GM18507 (cell line): Measurements from ENCODE around the gene COA6.
A peak's percentile ranks its signal among the peaks of the same experiment; 100 is the strongest.
"Not testable (repeated sequence)": the region's sequence is repeated elsewhere in the genome, so short reads cannot be mapped to it uniquely, and the experiment has no call there.

Experiments used
- DNase-seq: peaks from one replicate; pipeline ENCODE4 v3.0.0; 2011; ENCODE audit warnings: low read depth; ENCODE audit not compliant: insufficient read length; ENCODE audit errors: extremely low spot score
- FAIRE-seq: peaks from 2 replicates; lab custom pipeline; 2011; peaks lifted over from hg19 to GRCh38; lab: Jason Lieb, UNC

Gene COA6

DNA sequence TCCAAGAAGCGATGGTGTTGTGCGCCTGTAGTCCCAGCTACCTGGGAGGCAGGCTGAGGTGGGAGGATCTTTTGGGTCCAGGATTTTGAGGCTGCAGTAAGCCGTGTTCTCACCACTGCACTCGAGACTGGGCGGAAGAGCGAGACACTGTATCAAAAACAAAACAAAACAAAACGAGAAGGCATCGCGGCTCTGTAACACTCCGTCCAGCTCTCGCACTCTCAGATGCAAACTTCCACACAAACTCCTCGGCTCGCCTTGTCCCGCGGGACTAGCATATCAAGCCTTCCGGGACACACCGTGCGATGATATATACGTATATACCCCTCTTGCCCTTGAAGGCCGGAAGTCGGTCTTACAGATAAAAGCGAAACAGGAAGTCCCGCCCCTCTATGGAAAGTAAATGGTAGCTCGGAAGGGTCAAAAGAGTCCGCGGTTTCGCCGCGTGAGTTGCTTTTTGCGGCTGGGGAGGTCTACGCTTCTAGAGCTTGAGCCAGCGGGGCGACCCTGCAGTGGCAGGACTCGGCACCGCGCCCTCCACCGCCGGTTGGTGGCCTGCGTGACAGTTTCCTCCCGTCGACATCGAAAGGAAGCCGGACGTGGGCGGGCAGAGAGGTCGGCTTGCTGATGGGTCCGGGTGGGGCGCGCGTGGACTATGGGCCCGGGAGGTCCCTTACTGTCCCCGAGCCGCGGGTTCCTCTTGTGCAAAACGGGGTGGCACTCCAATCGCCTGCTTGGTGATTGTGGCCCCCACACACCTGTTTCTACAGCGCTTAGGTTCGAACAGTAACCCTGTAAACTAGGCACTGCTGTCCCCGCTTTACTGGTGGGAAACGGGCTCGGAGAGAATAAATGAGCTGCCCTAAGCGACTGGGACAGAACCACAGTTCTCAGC is at the start of gene COA6:
Gene COA6, plus strand, starts transcription at position 393 of the 895 bp plus-strand sequence. Its CDS starts 11 bp downstream, at position 404.
- FAIRE-seq (peak; percentile 97), DNase-seq (peak; percentile 84)

DNA sequence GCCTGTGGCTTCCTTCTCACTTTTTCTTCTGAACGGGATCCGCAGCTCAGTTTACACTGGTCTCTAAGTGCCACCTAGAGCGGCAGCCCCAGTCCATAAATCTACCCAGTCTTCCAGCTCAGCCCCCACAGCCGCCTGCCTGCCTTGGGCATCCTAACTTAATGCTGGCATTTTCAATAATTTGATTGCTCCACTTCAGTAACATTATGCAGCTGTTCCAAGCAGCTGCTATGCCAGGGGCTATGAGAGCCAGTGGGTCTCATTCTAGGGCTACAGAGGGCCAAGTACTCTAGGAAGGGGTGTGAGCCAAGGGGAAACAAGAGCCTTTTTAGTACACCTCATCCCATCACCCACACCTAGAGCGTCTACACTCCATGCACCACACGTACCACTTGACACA is 48.4 kb upstream of the COA6 start:
- FAIRE-seq (no peak), DNase-seq (no peak)

DNA sequence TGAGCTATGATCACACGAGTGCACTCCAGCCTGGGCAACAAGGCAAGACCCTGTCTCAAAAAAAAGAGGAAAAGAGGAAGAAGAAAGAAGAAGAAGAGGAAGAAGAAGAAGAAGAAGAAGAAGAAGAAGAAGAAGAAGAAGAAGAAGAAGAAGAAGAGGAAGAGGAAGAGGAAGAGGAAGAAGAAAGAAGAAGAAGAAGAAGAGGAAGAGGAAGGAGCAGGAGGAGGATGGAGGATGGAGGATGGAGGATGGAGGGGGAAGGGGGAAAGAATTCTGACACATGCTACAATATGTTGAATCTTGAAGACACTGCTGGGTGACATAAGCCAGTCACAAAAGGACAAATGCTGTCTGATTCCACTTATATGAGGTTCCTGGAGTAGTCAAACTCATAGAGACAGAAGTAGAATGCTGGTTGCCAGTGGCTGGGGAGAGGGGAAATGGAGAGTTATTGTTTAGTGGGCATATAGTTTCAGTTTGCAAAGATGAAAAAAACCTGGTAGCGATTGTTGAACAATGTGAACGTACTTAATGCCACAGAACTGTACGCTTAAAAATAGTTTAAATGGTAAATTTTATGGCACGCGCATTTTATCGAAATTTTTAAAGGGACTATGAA is 47.3 kb upstream of the COA6 start:
- no peak for DNase-seq
- no peak for FAIRE-seq

GRCh38 chr1:234326497-234327366 is 46.5 kb upstream of the COA6 start:
- peak; percentile 78 for FAIRE-seq
- peak; percentile 43 for DNase-seq

DNA sequence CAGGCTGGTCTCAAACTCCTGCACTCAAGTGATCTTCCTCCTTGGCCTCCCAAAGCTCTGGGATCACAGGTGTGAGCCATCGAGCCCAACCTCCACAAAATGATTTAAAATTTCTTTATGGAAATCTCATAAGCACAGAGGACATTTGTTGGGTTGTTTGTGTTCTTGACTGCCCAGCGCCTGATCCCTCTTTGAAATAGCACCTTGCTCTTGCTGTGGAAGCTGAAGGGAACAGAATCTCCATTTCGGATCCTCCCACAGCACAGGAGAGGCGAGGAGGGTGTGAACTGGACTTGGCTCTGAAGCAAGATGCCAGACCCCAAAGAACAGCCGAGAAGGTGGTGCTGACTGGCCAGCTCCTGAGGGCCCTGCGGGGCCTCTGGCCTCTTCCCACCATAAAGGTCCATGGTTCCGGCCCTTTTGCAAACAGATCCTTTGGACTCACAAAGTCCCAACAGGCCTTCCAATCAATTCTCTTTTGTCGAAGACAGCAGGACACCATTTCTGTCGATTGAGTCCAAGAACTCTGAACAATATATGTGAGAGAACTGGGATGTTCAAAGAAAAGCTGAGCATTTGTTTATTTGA is 45.6 kb upstream of the COA6 start:
- FAIRE-seq, result no peak
- no peak for DNase-seq

DNA sequence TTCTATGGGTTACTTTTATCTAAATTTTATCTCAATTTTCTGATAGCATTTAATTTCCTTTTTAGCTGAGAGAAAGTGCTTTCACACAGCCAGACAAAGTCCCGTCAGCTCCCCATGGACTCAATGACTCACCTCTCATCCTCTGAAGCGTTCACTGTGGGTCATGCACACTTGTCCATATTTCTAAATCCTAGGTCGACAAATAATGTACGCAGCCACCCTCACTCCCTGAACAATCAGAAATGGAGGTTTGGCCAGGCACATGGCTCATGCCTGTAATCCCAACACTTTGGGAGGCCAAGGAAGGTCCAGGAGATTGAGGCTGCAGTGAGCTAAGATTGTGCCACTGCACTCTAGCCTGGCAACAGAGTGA is 42.4 kb upstream of the COA6 start:
- FAIRE-seq (no peak), DNase-seq (no peak)

GRCh38 chr1:234331507-234331906 is 41.7 kb upstream of the COA6 start:
- FAIRE-seq, result no peak
- DNase-seq, result no peak

DNA sequence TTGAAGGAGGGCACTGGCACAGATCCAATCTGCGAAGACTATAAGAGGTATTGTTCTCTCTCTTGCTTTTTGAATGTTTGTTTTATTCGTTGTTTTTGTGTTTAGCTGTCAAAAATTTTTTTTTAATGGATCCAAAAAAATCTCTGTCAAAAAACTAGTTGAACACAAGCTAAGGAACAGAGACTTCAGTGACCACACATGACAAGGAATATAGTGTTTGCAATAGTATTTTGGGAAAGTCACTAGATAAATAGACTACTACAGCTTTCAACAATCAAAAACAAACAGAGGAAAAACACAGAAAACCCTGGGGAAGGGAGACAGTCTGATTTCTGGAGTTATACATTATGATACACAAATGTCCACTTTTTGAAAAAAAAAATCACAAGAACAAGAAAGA is 36.9 kb upstream of the COA6 start:
- DNase-seq, result no peak
- no peak for FAIRE-seq

GRCh38 chr1:234337233-234337632 is 36.0 kb upstream of the COA6 start:
- FAIRE-seq (no peak), DNase-seq (no peak)

GRCh38 chr1:234340528-234340927 is 32.7 kb upstream of the COA6 start:
- DNase-seq, result no peak

DNA sequence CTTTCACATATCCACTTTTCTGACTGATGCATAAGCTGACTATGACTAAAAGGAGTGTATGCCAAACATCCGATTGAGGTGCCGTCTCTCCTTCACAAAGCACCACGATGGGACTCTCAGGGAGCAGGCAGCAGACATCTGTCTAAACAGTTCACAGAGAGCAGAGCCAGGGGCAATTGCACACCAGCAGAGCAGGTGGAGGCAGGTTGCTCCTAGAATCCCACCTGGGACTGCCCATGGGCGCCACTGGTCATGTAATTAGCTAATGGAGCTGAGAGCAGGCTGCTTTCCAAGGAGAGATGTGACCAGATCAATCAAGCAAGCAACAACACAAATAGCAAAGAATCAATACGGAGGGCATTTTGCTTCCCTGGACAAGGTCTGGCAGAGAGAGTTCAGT is 30.5 kb upstream of the COA6 start:
- no peak for FAIRE-seq
- DNase-seq, result no peak

More at GRCh38 chr1:234340528-234340927, 32.7 kb upstream of the COA6 start:
- no peak for FAIRE-seq

GRCh38 chr1:234345237-234345636 is 28.0 kb upstream of the COA6 start:
- DNase-seq (no peak), FAIRE-seq (no peak)

- FAIRE-seq, result no peak
These were observed 24.3 kb upstream of the COA6 start for GRCh38 chr1:234348964-234349363.

DNA sequence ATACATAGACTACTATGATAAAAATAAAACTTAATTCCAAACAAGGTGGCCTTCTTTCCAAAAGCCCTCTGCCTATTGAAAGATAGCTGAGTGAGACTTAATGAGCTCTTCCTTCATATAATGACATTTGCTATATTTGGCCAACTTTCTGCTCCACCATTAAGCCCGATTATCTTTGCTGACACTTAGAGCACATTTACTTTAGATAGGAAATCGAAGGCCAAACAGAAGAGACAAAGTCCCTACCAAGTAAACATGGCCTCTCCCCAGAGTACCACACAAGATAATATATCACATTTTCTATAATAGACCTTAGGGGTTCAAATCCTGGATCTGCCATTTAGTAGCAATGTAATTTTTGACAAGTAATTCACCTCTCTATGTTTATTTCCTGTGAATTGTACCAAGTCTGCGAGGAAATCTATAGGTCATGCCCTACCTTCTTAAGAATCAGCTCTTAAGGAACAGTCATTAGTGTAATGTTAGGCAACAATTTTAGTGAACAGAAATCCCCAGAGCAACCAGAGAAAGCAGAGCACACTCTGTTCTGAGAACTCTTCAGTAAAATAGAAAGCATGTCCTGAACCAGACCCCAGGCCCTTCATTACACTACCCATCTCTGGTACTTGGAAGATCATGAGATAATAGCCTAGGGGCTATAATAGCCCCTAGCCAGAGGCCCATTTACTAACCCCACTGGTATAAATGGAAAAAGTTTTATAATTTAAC is 17.3 kb upstream of the COA6 start:
- DNase-seq (no peak), FAIRE-seq (peak; percentile 33)

More at GRCh38 chr1:234348964-234349363, 24.3 kb upstream of the COA6 start:
- DNase-seq, result no peak

GRCh38 chr1:234356615-234357269 is 16.5 kb upstream of the COA6 start:
- DNase-seq, result not testable (repeated sequence)
- peak; percentile 69 for FAIRE-seq

- no peak for FAIRE-seq
- no peak for DNase-seq
These were observed 15.4 kb upstream of the COA6 start for GRCh38 chr1:234357831-234358230.

- FAIRE-seq (no peak), DNase-seq (no peak)
These were observed 12.1 kb upstream of the COA6 start for GRCh38 chr1:234361102-234361603.

GRCh38 chr1:234362558-234362957 is 10.7 kb upstream of the COA6 start:
- FAIRE-seq, result no peak

More at GRCh38 chr1:234362558-234362957, 10.7 kb upstream of the COA6 start:
- DNase-seq, result no peak
